DMS 273 (cell line): ENCODE data around the gene FRMD4A.

ENCODE experiments used
- DNase-seq: peaks from one replicate; lab custom pipeline; 2025; ENCODE audit not compliant: unreplicated experiment; lab: John Stamatoyannopoulos, UW

The FRMD4A gene

GRCh38 chr10:13659887-13660550, 670.7 kb downstream of the FRMD4A start:
- DNase-seq: peak; percentile 84

- no peak for DNase-seq
Measured at GRCh38 chr10:13658871-13659685, 671.6 kb downstream of the FRMD4A start.

GRCh38 chr10:13658264-13658663, 672.5 kb downstream of the FRMD4A start:
- DNase-seq: no peak

GRCh38 chr10:13657101-13657680, 673.5 kb downstream of the FRMD4A start:
- DNase-seq: no peak

GRCh38 chr10:13656337-13657100, 674.2 kb downstream of the FRMD4A start:
- DNase-seq: no peak

- DNase-seq: no peak
Measured at GRCh38 chr10:13654846-13655245, 675.9 kb downstream of the FRMD4A start.

- no peak for DNase-seq
Measured at GRCh38 chr10:13654118-13654830, 676.5 kb downstream of the FRMD4A start.

GRCh38 chr10:13652860-13653259, 677.9 kb downstream of the FRMD4A start:
- no peak for DNase-seq

GRCh38 chr10:13651969-13652720, 678.6 kb downstream of the FRMD4A start:
- no peak for DNase-seq

- no peak for DNase-seq
Measured at GRCh38 chr10:13650961-13651360, 679.8 kb downstream of the FRMD4A start.

GRCh38 chr10:13649844-13650520, 680.7 kb downstream of the FRMD4A start:
- DNase-seq: no peak

- no peak for DNase-seq
Measured at GRCh38 chr10:13648425-13648824, 682.3 kb downstream of the FRMD4A start.

GRCh38 chr10:13644866-13645265, 685.9 kb downstream of the FRMD4A start:
- DNase-seq: no peak

- no peak for DNase-seq
Measured at GRCh38 chr10:13643016-13643415, 687.7 kb downstream of the FRMD4A start.

- no peak for DNase-seq
Measured at GRCh38 chr10:13642293-13642692, 688.4 kb downstream of the FRMD4A start.

GRCh38 chr10:13637894-13638293, 692.8 kb downstream of the FRMD4A start:
- DNase-seq: no peak

GRCh38 chr10:13637303-13637856, 693.3 kb downstream of the FRMD4A start:
- no peak for DNase-seq

- no peak for DNase-seq
Measured at GRCh38 chr10:13636776-13637175, 693.9 kb downstream of the FRMD4A start.

- DNase-seq: no peak
Measured at GRCh38 chr10:13634207-13634606, 696.5 kb downstream of the FRMD4A start.
